Medulla oblongata (tissue), 1 donor: ENCODE data around the gene TP73.

ENCODE experiments used
- DNase-seq: peaks from one replicate; pipeline ENCODE4 v3.0.0-alpha.2; 2015; ENCODE audit errors: extremely low spot score

Gene TP73

GRCh38 chr1:3778590-3779264 lies 126.4 kb downstream of the TP73 start:
- DNase-seq, result peak; percentile 56

GRCh38 chr1:3779265-3779911 lies 127.1 kb downstream of the TP73 start:
- no peak for DNase-seq

- DNase-seq, result no peak
Measured at GRCh38 chr1:3779912-3780416, 127.6 kb downstream of the TP73 start.

- no peak for DNase-seq
Measured at GRCh38 chr1:3780901-3781300, 128.6 kb downstream of the TP73 start.

- no peak for DNase-seq
Measured at GRCh38 chr1:3783651-3784474, 131.5 kb downstream of the TP73 start.

- no peak for DNase-seq
Measured at GRCh38 chr1:3785045-3785444, 132.7 kb downstream of the TP73 start.

- no peak for DNase-seq
Measured at GRCh38 chr1:3785456-3786157, 133.3 kb downstream of the TP73 start.
